Amygdala (tissue), 56 donors: ENCODE measurements around the gene HMBS.
"Not testable (repeated sequence)": the region's sequence is repeated elsewhere in the genome, so short reads cannot be mapped to it uniquely, and the experiment has no call there.

ENCODE experiments used
- DNase-seq, 56 donors: peaks; one replicate each; lab custom pipeline; 2025; lab: John Stamatoyannopoulos, UW

Gene HMBS

GRCh38 chr11:119100246-119100970, 15.7 kb downstream of the HMBS start:
- DNase-seq = peak in 1 of 56 donors; percentile 8

GRCh38 chr11:119100994-119101758, 16.5 kb downstream of the HMBS start:
- no peak for DNase-seq

GRCh38 chr11:119101759-119102423, 17.2 kb downstream of the HMBS start, which contains the start of gene DPAGT1:
DPAGT1 (minus strand) TSS chr11:119101853; CDS start chr11:119101655, 198 bp downstream.
- DNase-seq = peak in 55 of 56 donors; percentile 60 to 99 (median 86)

DNA sequence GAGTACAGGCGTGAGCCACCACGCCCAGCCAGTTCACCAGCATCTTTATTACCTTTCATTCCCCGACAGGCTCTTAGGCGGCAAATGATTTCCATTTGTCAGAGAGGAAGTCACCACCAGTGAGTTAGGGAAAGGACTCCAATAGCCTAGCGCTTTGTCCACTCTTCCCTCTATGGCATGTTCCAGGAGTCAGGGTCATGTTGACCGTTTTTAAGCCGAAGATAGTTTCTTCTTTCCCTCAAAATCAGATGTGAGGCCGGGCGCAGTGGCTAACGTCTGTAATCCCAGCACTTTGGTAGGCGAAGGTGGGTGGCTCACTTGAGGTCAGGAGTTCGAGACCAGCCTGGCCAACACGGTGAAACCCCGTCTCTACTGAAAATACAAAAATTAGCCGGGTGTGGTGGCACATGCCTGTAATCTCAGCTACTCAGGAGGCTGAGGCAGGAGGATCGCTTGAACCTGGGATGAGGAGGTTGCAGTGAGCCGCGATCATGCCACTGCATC, 18.5 kb downstream of the HMBS start:
- not testable (repeated sequence) for DNase-seq

GRCh38 chr11:119103793-119104192, 19.1 kb downstream of the HMBS start:
- peak in 4 of 56 donors; percentile 10 to 45 (median 18) for DNase-seq

- DNase-seq = peak in 55 of 56 donors; percentile 36 to 95 (median 80)
Measured at GRCh38 chr11:119106564-119107537, 22.2 kb downstream of the HMBS start, which contains the start of gene C2CD2L. C2CD2L (plus strand) TSS chr11:119107344; CDS start chr11:119107742, 398 bp downstream.

DNA sequence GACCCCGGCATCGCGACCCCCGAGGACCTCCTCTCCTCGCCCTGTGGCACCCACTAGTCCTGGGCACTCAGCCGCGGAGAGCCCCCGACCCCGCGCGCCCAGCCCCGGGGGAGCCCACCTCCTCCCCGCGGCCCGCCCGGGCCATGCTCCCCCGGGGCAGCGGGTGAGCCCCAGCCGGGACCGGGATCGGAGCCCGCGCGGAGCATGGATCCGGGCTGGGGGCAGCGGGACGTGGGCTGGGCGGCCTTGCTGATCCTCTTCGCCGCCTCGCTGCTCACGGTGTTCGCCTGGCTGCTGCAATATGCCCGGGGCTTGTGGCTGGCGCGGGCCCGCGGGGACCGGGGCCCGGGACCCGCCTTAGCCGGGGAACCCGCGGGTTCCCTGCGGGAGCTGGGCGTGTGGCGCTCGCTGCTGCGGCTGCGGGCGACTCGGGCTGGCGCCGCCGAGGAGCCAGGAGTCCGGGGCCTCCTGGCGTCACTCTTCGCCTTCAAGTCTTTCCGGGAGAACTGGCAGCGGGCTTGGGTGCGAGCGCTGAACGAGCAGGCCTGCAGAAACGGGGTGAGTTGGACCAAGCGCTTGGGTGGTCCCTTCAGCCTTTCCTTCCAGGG, 23.0 kb downstream of the HMBS start:
- peak in 2 of 56 donors; percentile 14 to 27 for DNase-seq

GRCh38 chr11:119108146-119108856, 23.6 kb downstream of the HMBS start:
- peak in 12 of 56 donors; percentile 10 to 65 (median 30) for DNase-seq

DNA sequence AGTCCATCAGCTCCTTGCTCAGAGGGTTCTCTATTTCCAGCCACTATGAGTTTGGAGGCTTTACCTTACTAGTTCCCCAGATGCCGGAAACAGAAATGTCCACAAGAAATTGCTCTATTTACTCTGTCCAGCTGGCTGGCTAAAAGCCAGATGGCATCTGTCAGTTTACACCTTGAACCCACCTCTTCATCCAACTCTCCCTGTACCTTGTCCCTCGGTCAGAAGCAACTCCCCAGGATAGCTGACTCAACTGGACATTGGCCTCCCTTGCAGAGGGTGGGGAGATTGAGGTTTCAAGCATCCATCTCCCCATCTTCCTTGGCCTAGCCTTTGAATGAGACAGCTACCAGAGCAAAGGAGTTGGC, 24.2 kb downstream of the HMBS start:
- DNase-seq = no peak

- DNase-seq = no peak
Measured at GRCh38 chr11:119109843-119110242, 25.2 kb downstream of the HMBS start.

- no peak for DNase-seq
Measured at GRCh38 chr11:119110439-119110838, 25.8 kb downstream of the HMBS start.

DNA sequence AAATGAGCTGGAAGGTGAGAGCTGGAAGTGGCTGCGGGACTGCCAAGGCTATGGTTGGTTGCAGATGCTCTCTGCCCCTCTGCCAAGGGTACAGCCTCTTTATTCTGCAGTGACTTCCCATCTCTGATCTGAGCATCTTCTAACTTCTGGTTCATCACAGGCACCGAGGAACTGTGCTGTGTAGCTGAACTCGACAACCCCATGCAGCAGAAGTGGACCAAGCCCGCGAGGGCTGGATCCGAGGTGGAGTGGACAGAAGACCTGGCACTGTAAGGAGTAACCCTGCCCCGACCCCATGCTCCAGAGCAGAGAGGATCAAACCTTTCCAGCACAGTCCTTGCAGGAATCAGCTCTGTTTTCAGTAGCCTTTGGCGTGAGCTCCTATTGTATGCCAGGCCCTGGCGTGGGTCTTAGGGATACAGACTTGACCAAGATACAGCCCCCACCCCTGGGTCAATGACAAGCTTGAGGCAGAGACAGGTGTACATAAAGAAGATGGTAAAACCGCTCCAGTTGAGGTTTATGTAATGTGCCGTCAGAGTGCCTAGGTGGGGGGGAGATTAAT, 26.8 kb downstream of the HMBS start:
- no peak for DNase-seq

GRCh38 chr11:119112314-119113020, 27.8 kb downstream of the HMBS start:
- DNase-seq = no peak

DNA sequence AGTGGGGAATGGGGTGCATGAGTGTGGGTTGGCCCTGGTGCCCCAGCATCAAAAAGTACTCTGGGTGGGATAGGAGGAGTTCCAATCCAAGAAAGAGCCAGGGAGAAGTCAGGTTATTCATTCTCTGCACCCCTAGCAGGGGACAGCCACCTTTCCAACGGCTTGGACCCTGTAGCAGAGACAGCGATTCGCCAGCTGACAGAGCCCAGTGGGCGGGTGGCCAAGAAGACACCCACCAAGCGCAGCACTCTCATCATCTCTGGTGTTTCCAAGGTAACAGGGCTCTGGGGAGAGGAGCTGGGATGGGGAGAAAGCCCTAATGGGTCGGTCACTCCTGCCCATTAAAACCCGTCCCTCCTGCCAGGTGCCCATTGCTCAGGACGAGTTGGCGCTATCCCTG, 29.0 kb downstream of the HMBS start:
- DNase-seq = peak in 6 of 56 donors; percentile 16 to 38 (median 20)

DNA sequence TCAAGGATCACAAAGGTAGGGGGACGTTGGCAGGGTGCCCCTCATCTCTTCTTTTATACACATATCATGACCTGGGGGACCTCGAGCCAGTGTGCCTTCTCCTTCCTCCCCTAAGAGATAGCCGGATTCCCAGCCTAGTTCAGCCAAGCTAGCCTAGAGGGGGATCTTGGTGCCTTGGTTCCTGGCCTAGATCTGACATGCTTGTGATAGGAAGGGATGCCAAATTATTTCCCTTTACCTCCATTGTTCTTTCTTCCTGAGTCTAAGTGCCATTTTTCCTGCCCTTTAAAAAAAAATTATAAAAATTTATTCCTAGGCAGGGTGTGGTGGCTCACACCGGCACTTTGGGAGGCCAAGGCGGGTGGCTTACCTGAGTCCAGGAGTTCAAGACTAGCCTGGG, 29.7 kb downstream of the HMBS start:
- no peak for DNase-seq

DNA sequence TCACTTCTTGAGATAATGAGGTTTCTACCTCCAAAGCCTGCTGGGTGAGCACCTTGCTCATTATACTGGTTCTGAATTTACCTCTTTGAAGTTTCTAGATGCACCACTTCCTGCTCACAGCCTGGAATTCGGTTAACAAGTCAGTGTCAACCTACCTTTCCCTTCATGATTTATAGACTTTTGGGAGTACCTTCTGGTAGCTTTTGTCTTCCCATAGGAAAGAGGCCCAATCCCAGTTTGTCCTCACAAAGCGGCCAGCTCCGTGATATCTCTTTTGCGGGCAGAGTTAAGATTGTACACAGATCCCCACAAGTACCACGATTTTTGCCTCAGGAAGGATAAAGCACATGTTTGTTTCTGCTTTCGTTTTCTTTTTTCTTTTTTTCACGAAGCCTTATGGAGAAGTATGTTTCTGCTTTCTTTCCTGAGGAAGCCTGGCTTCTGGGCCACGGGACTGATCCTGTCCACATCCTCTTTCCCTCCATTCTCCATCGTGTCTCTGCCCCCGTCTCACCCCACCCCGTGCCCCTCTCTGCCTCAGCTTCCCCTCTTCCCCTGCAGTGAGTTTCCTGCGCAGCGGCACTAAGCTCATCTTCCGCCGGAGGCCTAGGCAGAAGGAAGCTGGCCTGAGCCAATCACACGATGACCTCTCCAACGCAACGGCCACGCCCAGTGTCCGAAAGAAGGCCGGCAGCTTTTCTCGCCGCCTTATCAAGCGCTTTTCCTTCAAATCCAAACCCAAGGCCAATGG, 31.0 kb downstream of the HMBS start:
- DNase-seq = peak in 11 of 56 donors; percentile 16 to 62 (median 31)

GRCh38 chr11:119116235-119116594, 31.5 kb downstream of the HMBS start:
- no peak for DNase-seq
